GM21723 (cell line): ENCODE measurements around the gene GPR137.
"Not testable (repeated sequence)": the region's sequence is repeated elsewhere in the genome, so short reads cannot be mapped to it uniquely, and the experiment has no call there.

Experiments
- ATAC-seq: cut with Tn5 transposase; IDR thresholded peaks from one replicate; pipeline ENCODE4 v1.9.1; 2021; ENCODE audit warnings: mild to moderate bottlenecking, moderate library complexity; ENCODE audit not compliant: unreplicated experiment

GPR137 gene

GRCh38 chr11:64299847-64300648 lies 14.4 kb downstream of the GPR137 start, which contains the start of gene CATSPERZ:
CATSPERZ (plus strand) TSS chr11:64300358; CDS start chr11:64300411, 53 bp downstream.
- no peak for ATAC-seq

- no peak for ATAC-seq
Measured at GRCh38 chr11:64303109-64304031, 17.7 kb downstream of the GPR137 start.

DNA sequence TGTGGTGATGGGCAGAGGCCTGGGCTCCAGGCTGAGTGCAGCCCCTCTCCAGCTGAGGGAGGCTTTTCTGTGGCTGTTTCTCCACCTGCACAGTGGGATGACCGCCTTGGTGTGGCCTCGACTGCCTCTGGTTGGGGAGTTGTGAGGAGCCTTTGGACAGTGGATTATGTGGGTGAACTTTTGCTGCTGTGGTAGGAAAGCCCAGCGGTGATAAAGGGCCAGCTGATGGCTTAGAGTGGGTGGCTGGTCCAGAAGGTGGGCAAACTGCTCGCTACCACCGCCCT lies 18.3 kb downstream of the GPR137 start:
- no peak for ATAC-seq

DNA sequence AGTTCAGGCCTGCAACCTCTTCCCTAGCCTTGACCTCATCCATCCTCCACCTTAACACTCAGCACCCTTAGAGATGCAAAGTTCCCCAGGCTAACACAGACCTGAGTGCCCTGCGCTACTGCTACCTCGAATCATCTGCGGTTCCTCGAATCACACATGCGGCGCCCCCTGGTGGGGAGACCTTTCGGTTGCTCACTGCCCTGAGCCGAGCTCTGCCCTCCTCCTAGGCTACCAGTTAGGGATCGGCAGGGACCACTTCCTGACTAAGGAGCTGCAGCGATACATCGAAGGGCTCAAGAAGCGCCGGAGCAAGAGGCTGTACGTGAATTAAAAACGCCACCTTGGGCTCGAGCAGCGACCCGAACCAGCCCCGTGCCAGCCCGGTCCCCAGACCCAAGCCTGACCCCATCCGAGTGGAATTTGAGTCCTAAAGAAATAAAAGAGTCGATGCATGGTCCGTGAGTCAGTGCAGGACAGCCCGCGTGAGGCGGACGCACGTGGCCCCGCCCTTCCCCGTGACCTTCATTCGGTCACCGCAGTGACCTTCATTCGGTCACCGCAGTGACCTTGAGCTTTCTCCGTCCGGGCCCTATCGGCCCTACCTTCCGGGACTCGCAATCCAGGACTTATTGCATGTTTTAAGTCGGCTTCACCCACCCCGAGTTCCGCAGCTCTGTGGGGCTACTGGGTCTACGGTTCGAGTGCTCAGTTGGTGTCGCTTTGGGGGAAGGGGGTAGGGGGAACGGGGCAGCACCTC lies 18.8 kb downstream of the GPR137 start:
- ATAC-seq: peak; percentile 32

DNA sequence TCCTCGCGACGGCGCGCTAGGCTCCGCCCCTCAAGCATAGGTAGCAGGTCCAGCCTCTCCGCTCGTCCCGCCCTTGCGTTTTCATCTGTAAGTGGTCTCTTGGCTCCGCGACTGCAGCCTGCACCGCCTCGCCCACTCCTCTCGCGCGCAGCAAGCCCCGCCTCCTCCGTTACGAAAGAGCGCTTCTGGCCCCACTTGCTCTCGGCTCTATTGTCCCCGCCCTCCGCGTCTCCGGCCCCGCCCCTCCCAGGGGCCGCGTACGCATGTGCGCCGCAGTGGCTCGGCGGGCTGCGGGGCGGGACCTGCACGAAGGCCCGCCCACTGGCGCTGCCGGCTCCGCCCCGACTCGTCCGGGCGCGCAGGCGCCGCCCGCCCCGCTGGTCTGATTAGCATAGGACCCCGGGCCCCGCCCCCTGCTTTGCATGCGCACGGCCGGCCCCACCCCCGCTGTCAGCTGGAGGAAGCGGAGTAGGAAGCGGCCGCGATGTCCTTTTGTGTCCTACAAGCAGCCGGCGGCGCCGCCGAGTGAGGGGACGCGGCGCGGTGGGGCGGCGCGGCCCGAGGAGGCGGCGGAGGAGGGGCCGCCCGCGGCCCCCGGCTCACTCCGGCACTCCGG lies 19.5 kb downstream of the GPR137 start, which contains the start of gene ESRRA:
Gene ESRRA (plus strand): TSS at position 450 of the 616 bp plus-strand sequence. CDS start 1,656 bp downstream, outside the sequence.
- peak; percentile 69 for ATAC-seq

DNA sequence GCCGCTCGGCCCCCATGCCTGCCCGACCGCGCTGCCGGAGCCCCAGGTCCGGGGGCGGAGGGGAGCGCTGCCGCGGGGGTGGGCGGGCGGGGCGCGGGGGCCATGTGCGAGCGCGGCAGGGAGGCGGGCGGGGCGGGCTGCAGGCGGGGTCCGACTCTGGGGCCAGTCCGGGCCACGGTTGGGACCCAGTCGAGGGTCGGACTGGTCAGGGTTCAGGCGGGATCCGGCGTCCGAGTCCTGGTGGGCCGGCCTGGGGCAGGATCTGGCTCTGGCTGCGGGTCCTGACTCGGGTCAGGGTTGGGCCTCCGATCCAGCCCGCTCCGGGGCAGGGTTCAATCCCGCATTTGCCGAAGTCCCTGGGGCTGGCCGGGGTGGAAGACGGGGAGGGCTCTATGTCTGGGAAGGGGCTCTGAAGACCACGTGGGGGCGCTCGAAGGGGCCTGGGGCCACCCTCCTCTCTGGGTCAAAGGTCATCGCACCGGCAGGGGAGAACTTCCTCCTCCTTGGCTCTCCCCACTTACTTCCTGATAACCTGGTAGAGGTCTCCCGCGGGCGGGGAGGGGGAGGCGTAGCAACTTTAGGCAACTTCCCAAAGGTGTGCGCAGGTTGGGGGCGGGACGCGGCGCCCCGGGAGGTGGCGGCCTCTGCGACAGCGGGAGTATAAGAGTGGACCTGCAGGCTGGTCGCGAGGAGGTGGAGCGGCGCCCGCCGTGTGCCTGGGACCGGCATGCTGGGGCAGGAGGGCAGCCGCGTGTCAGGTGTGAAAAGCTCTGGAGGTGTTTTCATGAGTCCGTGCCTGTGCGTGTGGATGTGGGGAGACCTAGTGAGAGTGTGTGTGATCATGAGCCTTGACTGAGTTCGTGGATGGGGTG lies 20.3 kb downstream of the GPR137 start:
- ATAC-seq: peak; percentile 40

- no peak for ATAC-seq
Measured at GRCh38 chr11:64306563-64306875, 20.9 kb downstream of the GPR137 start.

DNA sequence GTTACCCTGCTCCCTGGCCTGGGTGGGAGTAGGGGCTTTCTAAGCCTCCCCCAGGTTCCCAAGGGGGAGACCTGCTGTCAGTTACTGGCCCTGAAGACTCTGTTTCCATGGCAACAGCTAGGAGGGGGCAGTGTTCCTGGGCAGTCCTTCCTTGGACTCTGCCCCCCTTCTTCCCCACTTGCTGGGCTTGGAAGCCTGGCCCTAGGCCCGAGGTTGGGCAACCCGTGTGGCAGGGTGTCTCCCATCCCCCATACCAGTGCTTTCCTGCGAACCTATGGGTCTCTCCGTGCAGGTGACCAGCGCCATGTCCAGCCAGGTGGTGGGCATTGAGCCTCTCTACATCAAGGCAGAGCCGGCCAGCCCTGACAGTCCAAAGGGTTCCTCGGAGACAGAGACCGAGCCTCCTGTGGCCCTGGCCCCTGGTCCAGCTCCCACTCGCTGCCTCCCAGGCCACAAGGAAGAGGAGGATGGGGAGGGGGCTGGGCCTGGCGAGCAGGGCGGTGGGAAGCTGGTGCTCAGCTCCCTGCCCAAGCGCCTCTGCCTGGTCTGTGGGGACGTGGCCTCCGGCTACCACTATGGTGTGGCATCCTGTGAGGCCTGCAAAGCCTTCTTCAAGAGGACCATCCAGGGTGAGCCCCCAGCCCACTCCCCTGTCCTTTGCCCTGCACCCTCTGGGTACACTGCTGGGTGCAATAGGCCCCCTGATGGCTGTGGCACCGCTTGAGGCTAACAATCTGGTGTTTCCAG lies 21.4 kb downstream of the GPR137 start:
- no peak for ATAC-seq

DNA sequence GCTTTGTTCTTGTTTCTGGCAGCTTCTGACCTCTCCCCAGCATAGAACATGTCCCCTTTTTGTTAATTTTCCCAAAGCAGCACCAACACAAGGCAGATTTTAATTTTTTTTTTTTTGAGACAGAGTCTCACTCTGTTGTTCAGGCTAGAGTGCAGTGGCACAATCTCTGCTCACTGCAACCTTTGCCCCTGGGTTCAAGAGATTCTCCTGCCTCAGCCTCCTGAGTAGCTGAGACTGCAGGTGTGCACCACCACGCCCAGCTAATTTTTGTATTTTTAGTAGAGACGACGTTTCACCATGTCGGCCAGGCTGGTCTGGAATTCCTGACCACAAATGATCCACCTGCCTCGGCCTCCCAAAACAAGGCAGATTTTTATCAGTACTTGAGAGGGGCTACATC lies 22.1 kb downstream of the GPR137 start:
- ATAC-seq: not testable (repeated sequence)

DNA sequence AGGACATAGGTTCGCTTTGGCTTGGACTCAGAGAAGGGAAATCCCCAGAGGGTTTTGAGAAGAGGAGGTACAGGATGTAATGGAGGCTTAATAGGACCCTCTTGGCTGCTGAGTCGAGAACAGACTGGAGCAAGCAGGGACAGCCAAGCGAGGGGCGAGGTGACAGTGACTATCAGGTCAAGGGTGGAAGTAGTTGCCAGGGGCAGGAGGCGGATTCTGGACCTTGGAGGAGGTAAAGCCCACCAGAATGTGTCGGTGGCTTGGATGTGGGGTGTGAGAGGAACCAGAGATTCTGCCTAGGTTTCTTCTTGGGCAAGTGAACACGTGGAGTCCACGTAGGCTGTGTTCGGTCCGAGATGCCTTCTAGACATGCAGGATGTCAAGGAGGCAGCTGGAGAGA lies 27.3 kb downstream of the GPR137 start:
- no peak for ATAC-seq

GRCh38 chr11:64313491-64314145 lies 28.0 kb downstream of the GPR137 start:
- no peak for ATAC-seq

DNA sequence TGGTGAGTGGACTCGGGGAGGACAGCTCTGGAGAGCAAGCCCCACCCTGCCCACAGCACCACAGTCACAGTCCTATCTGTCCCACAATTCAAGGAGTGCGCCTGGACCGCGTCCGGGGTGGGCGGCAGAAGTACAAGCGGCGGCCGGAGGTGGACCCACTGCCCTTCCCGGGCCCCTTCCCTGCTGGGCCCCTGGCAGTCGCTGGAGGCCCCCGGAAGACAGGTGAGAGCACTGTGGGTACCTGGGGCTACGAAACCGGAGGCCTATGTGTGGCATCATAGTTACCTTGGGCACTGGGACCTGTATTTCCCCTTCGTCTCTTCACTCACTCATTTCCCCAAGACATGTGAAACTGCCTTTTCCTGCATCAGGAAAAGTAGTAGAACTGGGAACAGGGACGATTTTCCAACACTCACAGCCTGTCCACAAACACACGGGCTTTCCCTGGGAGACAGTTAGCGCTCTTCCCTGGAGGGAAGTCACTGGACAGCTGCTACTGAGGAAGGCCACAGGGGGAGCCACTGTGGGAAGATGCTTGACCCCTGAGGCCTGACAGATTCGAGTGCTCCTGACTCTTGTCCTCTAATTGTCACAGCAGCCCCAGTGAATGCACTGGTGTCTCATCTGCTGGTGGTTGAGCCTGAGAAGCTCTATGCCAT lies 28.6 kb downstream of the GPR137 start:
- no peak for ATAC-seq

DNA sequence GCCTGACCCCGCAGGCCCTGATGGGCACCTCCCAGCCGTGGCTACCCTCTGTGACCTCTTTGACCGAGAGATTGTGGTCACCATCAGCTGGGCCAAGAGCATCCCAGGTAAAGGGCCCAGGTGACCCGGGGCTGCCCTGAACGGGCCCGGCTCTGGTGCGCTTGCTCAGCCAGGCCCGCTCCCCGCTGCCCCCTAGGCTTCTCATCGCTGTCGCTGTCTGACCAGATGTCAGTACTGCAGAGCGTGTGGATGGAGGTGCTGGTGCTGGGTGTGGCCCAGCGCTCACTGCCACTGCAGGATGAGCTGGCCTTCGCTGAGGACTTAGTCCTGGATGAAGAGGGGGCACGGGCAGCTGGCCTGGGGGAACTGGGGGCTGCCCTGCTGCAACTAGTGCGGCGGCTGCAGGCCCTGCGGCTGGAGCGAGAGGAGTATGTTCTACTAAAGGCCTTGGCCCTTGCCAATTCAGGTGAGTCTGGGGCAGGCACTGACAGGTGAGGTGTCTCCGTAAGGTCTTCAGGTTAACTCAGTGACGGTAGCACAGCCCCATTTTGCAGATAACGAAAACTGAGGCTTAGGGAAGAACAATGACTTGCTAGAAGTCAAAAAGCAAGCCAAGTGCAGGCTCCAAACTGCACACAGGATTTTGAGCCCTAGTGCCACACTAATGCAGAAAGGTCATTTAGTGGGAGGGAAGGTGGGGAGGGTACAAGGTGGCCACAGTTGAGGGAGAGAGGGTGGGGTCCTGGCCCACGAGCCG lies 29.3 kb downstream of the GPR137 start:
- ATAC-seq: no peak

GRCh38 chr11:64315667-64316526 lies 30.2 kb downstream of the GPR137 start:
- ATAC-seq: not testable (repeated sequence)

DNA sequence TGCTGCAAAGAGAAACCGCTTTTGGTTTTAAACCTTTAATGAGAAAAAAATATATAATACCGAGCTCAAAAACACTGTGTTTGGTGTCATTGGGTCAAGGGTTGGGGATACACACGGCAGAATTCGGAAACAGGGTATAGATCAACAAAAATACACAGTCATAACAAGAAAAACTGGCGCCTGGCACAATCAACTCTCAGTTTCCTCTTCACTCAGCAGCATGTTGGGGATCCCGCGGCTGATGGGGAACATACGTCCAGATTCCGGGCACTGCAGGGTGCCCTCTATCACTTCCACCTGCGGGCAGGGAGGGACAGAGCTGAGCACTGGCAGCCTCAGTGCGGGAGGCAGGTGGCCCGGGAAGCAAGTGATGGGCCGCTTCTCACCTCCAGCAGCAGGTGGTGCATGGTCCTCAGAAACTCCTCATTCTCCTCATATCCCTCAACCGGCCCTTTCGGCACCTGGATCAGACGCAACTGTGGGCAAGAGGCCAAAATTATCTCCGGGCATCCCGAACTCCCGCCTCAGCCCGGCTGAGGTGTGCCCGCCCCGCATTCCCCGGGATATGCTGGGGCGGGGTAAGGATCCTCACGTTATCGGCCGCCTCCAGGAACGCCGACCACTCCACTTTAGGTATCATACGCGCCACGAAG lies 31.1 kb downstream of the GPR137 start:
- ATAC-seq: peak; percentile 3
